ENCODE measurements around the gene ZNF789. TPM values are rescaled to one million over a fixed set of nuclear protein-coding genes. Genes with fewer than 3 reads are reported as not detected.

The ZNF789 gene
- total RNA-seq, 1 donor from 2014 or later: 3.8 TPM

DNA sequence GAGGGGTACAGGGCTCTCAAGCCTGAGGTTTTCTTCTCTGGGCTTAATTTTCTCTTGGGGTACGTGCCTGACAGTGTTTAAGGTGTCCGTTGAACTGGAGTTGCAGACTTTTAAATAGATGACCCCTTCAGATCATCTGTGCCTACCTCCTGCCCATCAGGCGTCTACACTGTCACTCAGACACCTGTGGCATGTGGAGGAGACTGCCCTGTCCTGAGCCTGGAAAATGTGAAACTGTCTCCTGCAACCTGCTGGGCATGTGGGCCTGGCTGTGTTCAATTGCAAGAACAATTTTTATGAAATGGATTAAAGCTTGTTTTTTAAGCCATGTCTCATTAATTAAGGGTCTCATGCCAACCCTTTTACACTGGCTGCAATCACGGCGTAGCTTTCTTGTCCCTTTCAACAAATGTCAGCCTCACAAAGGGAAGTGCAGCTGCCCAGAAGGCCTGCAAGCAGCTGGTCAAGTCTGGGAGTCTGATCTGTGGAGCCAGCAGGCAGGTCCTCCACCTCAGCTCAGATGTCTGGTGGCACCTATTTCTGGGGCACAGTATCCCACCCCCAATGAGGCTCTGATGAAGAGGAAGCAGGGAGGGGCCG, 15.5 kb upstream of the ZNF789 start:
- intact Hi-C loops (cut with DNase I): no loop called here
- no peak for DNase-seq (ENCODE audit: low spot score)

DNA sequence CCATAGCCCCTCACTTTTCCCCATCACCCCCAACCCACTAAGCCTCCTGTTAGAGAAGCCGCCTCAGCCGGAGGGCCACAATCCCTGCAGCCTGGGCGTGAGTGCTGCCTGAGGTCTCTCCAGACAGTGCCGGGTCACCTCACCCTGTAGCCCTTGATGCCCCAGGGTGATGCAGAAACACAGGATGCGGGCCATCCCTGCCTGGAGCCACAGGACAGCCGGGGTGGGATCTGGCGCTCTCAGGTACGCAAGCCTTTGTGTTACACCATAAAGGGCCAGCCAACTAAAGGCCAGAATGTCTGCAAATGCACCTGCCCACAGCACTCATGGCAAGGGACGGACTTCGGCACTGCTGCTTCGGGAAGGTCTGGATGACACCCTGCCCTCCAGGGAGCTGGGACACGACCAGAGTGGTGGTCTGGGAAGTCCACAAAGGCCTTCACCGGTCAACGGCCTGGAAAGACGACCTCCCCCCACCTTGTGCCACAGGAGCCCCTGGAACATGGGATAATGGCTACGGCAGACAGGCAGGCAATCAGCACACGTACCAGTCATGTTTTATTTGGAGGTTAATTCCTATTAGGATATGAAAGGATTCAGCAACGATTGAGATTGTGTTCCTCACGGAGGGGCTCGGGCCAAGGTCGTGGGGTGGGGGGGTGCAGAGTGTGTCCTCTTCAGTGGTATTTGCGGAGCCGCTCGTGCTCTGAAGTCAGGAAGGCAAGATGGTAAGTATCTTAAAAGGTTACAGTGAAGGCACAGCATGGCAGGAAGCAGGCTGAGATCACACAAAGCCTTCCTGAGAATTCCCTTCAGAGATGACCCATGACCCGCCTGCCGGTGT, 14.8 kb upstream of the ZNF789 start:
- intact Hi-C loops (cut with DNase I): no loop called here
- DNase-seq (ENCODE audit: low spot score): no peak

DNA sequence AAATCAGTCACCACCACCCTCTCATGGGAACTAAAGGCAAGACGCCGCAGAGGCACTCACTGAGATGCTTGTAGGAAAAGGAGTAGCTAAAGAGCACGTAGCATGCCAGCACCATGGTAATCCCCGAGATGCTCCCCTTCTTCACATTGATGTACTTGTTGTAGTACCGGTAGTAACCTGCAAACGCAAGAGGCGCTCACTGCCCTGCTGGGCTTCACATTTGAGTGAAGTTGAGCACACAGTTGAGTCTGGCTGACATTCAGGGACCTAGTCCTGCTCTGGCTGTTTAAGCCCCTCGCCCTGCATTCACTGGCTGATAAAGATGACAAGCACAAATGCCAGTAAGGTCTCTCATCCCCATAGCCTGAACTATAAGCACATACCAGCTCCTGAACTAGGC, 13.6 kb upstream of the ZNF789 start:
- intact Hi-C loops (cut with DNase I): no loop called here
- no peak for DNase-seq (ENCODE audit: low spot score)

DNA sequence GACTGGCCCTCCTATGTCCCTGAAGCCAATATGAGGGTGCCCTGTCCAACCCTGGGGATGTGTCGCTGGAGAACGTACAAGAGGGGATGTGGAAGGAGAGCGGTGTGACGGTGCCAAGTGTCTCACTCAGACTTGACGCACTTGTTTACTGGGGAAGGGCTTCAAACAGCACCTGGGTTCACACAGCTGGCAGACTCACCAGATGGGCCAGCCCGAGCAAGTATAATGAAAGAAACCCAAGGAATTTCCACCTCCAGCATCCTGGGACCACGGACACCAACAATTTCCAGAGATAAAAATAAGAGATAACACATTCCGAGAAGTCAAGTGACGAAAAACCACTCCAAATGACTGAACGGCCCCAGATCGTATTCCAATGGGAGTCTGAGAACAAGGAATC, 12.0 kb upstream of the ZNF789 start:
- intact Hi-C loops (cut with DNase I): no loop called here

DNA sequence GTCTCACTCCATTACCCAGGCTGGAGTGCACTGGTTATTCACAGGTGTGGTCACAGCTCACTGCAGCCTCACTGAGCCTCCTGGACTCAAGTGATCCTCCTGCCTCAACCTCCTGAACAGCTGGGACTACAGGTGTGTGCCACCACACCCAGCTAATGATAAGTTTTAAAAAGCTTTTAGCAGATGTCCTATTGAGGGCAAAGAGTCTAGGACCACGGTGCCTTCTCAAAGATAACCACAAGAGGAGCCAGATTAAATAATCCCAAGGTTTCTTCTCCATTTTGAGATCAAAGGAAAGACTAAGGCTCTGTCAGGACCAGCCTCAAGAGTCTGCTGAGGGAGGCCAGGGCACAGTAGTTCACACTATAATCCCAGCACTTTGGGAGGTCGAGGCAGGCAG, 11.5 kb upstream of the ZNF789 start:
- DNase-seq (ENCODE audit: low spot score): no peak
- intact Hi-C loops (cut with DNase I): no loop called here

More for the DNA sequence above, 12.0 kb upstream of the ZNF789 start:
- DNase-seq (ENCODE audit: low spot score): no peak

DNA sequence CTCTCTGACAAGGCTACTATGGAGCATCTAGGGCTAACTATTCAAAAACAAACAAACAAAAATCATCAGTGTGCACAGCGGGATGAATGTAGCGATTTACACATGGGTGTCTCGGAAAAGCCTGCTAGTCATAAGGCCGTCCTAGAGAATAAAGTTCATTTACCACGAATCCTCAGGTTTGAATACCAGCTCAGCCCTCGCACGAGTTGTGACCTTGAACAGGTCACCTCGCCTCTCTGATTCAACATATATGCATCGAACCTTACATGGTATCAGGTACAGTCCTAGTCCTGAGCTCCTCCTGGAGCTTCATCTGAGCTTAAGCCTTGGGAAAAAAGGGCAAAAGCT, 7.3 kb upstream of the ZNF789 start:
- DNase-seq (ENCODE audit: low spot score): no peak
- intact Hi-C loops (cut with DNase I): no loop called here

DNA sequence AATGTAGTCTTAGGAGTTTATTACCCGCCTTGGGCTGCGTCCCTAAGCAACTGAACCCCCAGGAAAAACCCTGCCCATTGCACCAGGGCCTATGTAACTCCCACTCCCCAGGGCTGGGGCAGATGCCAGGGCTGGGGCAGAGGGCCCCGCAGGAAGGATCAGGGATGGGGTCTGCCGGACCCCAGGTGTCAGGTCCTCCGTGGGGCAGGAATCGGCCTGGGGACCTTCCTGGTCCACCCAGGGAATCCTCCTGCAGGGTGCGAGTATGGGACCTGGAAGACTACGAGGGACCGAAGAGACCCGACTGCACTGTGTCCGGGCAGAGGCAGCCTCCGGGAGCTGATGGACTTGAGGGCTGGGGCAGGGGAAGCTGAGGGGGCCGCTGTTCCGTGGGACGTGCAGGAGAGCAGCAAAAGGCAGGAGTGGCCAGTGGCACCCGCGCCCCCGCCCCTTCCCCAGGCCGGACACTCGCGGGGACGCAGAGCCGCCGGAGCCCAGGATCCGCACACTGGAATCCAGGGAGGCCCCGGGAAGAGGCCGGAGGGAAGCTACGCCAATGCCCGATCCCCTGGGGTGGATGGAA, 4.3 kb upstream of the ZNF789 start:
- intact Hi-C loops (cut with DNase I): no loop called here
- no peak for DNase-seq (ENCODE audit: low spot score)

DNA sequence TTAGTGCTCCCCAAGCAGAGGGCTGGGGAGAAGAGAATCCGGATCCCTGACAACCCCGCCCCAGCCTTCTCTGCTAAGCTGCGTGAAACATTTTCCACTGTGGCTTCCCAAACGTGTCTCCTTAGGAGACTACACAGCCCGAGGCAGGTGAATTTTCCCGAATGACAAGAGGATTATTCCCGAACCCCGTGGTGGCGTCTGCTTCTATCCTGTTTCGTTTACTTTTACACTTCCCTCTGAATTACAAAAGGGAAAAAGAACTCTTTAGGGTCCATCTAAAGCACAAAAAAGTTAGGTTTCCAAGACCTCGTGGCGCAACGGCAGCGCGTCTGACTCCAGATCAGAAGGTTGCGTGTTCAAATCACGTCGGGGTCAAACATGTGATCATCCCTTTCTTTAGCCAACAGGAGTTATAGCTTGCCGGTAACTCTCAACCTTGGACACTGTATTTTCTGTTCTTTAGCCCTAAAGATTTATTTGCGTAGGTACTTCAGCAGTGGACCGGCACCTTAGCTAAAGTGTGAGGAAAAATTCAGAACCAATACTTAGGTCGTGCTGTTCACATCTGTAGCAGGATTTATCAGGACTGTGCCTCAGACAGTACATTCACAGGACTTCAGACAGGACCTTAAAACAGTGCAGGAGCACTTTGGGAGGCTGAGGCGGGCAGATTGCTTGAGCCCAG, 3.2 kb upstream of the ZNF789 start:
- intact Hi-C loops (cut with DNase I): no loop called here
- DNase-seq (ENCODE audit: low spot score): no peak

DNA sequence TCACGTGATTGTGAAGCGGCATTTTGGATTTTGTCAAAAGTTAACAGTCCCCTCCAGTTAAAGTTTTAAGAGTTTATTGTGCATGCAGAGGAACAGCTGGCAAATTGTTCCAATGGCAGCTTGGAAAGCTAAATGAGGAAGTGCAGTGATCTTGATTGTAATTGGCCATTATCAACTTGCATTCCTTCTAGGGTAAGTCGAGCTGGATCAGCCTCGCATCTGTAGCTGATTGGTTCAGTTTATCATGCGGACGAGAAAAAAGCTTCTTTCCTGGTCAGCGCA, 566 bp downstream of the ZNF789 start:
- intact Hi-C loops (cut with DNase I): no loop called here

DNA sequence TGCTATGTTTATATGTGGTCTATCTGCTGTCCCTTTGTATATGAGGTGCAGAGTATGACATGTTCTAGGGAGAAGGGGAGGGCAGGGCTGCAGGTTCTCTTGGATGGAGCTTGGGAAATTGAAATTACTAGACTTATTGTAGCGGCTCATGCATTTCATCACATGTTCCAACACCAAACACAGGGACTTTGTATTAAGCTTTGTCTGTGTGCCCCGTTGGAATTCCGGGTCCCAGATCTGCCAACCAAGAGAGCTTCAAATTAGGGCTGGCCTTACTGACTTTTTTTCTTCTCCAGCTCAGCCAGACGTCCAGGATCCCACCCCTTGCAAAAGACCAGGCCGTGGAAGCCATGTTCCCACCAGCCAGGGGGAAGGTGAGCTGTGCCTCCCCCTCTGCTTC, 3.4 kb downstream of the ZNF789 start:
- intact Hi-C loops (cut with DNase I): no loop called here

More for the DNA sequence above, 566 bp downstream of the ZNF789 start:
- DNase-seq (ENCODE audit: low spot score): no peak

DNA sequence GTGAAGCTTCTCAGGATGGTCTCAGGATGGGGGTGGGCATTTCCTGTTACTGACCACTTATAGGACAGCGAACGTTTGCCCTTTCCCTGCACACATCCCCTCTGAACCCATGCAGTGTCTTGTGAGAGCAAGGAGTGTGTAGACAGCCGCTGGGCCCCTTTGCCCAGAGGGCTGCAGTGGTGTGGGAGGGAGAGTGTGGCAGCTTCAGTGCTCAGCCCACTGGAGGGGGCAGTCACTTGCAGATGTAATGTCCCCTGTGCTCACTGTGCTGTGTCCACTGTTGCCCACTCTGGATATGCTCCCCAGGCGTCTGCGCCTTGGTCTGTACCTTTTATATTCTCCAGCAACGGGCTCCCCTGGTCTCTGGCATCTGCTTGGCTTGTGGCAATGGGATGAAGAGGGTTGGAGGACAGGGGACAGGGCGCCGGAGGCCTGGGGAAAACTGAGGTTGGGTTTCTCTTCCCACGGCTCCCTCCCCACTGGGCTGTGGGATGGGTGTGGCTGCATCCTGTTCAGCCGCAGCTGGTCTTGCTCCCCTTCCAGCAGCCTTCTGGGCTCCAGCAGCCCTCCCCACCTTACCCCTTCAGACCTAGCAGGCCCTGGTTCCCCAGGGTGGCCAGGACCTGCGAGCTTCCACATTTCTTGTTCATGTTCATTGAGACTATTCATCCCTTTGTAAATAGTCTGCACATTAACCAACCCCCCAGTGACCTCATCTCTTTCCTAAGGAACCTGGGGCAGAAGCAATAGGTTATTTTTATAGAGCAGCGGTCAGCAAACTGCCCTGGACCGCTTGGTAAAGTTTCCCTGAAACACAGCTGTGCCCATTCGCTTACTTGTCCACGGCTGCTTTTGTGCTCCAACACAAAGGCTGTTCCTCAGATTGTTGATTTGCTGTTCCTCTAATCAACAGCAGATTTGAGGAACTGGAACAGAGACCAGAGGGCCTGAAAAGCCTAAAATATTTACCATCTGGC, 6.1 kb downstream of the ZNF789 start:
- DNase-seq (ENCODE audit: low spot score): no peak

More for the DNA sequence above, 3.4 kb downstream of the ZNF789 start:
- DNase-seq (ENCODE audit: low spot score): no peak

DNA sequence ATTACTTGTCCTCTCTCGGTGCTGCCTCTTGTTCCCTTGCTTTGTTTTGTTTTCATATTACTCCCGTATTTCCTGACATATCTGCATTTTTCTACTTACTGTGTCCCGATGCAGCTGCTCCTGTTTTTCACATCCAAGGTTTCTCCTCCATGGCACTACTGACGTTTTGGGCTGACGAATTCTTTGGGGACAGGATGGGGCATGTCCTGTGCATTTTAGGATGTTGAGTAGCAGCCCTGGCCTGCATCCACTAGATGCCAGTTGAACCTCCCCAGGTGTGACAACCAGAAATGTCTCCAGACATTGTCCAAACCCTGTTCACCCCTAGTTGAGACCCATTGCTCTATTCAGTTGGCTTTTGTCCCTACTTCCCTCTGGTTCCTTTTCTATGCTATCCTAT, 12.4 kb downstream of the ZNF789 start:
- intact Hi-C loops (cut with DNase I): no loop called here
- no peak for DNase-seq (ENCODE audit: low spot score)

More for the DNA sequence above, 6.1 kb downstream of the ZNF789 start:
- intact Hi-C loops (cut with DNase I): no loop called here

DNA sequence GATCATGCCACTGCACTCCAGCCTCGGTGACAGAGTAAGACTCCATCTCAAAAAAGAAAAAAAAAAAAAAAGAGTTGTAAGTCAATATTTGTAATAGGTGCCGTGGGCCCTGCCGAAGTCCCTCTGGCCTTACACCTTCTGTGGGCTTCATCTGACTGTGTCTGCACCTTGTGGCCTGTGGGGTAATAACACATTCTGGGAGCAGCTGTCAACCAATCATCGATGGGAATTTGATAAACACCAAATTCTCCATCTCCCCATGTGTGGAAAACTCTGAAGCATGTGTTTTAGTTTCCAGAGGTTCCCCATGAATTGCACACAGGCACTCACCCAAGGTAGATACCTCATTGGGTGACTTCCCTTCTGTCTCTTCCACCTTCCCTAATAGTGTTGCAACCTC, 16.5 kb downstream of the ZNF789 start:
- intact Hi-C loops (cut with DNase I): no loop called here
- no peak for DNase-seq (ENCODE audit: low spot score)

DNA sequence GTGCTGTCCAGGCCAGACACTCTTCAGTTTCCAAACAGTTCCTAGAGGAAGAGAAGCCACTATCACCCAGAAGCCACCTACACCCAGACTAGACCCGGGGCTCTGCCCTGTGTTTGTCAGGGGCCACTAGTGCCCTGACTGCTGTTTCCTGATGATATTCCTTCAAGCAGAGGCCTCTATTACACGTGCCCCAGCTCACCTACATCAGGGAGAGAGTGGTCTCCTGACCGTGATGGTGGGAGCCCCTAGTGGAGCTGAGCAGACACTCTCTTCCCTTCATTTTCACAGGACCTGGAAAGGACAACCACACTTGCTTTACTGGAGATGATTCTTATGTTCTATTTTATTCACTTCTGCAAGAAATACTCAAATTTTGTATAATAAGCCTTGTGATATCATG, 18.2 kb downstream of the ZNF789 start:
- intact Hi-C loops (cut with DNase I): no loop called here
- DNase-seq (ENCODE audit: low spot score): no peak

DNA sequence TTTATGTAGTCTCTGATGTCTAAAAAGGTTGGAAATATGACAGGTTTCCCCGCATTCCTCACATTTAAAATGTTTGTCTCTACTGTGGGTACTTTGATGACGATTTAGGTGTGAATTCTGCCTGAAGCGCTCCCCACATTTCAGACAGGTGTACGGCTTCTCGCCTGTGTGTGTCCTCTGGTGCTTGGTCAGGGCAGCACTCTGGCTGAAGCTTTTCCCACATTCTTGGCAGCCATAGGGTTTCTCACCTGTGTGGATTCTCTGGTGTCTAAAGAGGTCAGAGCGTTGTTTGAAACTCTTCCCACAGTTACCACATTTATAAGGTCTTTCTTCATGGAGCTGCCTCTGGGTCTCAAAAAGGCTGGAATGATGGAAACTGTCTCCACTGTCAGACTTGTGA, 21.1 kb downstream of the ZNF789 start:
- no peak for DNase-seq (ENCODE audit: low spot score)
- intact Hi-C loops (cut with DNase I): no loop called here

DNA sequence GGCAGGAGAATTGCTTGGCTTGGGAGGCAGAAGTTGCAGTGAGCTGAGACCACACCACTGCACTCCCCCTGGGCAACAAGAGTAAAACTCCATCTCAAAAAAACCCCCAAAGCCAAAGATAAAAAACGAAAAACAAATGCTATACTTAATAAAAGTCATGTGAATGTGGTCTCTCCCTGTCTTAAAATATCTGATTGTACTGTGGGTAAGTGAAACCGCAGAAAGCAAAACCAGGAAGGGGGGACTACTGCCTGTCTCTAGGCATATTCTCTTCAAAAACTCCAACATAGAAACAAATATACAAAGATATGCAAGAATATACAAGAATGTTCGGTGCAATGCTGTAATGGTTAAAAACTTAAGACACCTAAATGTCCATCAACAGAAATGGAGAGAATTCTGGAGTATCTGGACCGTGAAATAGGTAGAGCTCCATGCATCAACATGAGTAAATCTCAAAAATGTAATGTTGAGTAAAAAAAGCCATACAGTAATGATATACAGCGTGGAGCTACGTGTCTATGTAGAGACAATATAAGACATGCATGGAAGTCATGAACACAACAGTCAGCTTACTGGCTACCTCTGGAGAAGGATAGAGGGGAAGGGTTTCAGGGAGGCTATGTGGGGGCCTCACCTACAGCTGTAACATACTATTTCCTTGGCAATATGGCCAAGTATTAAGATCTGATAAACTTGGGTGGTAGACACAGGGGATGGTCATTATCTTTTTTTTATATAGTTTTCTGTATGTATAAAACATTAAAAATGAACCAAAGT, 25.3 kb downstream of the ZNF789 start:
- no peak for DNase-seq (ENCODE audit: low spot score)
- intact Hi-C loops (cut with DNase I): no loop called here

DNA sequence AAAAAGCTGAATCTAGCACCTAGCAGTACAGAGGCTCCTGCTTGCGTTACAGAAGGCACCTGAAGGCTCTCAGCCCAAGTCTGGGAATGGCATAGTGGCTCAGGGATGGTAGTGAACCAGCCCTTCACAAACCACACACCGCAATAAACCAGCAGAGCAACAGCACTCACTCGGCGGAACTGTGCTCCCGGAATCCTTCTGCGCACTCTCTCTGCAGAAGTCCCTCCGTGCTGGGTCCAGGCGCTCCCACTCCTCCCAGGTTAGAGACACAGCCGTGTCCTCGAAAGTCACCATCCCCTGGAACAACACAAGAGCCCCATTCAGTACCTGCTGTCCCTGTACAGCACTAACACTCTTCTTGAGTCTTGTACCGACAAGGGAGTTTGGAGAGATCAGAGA, 25.9 kb downstream of the ZNF789 start:
- DNase-seq (ENCODE audit: low spot score): no peak
- intact Hi-C loops (cut with DNase I): no loop called here

DNA sequence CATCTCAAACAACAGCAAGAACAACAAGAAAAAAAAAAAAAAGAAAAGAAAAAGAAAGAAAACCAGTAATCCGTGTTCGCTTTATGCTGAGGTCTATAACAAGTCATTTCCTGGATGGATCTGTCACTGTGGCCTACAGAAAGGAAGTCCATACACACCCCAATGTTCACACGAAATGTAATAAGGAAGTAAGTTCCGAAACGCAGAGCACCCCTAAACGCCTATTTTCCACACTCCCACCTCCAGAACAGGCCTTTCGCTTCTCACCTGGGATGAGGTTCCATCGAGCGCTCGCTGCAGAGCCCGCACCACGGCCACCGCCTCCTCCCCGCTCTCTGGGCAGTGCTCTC, 26.7 kb downstream of the ZNF789 start:
- no peak for DNase-seq (ENCODE audit: low spot score)
- intact Hi-C loops (cut with DNase I): no loop called here
